Measurements from ENCODE around the gene RCAN2.

- TF ChIP-seq CTCF (IDR thresholded peaks at IDR 0.05) (no peak), EZH2 (IDR thresholded peaks at IDR 0.05) (no peak), EZH2phosphoT487 (IDR thresholded peaks at IDR 0.05) (no peak)
Measured at GRCh38 chr6:46440141-46440540, 51.1 kb downstream of the RCAN2 start.
